Liver (tissue), 3 donors: Measurements from ENCODE around the gene CHD3.

Experiments used
- CTCF ChIP-seq: fragments of 150-350 bp; IDR thresholded peaks from 2 replicates; pipeline ENCODE4 v1.5.1; 2017; ENCODE audit warnings: improper control_type of control experiment, low read depth, low read length; ENCODE audit not compliant: missing input control
- EGR1 ChIP-seq, 2 donors: IDR thresholded peaks; 2 replicates each; pipeline ENCODE4 v1.6.1; 2016 to 2018; ENCODE audit warnings: antibody characterized with exemption in 2 of 2, low read depth in 2 of 2
- GABPA ChIP-seq, 2 donors: IDR thresholded peaks in 1 of 2; conservative IDR thresholded peaks in 1 of 2; 2 replicates each; pipeline ENCODE4 v1.6.1; 2016; ENCODE audit warnings: antibody characterized with exemption in 2 of 2, mild to moderate bottlenecking in 1 of 2, moderate library complexity in 1 of 2
- RAD21 ChIP-seq, 2 donors: IDR thresholded peaks; 2 replicates each; pipeline ENCODE4 v1.6.1; 2016; ENCODE audit warnings: antibody characterized with exemption in 2 of 2, mild to moderate bottlenecking in 2 of 2
- REST ChIP-seq: IDR thresholded peaks from 2 replicates; pipeline ENCODE4 v1.6.1; 2016; ENCODE audit warnings: antibody characterized with exemption, mild to moderate bottlenecking
- RXRA ChIP-seq, 2 donors: IDR thresholded peaks; 2 replicates each; pipeline ENCODE4 v1.6.1; 2017 to 2018; ENCODE audit warnings: antibody characterized with exemption in 2 of 2, mild to moderate bottlenecking in 1 of 2
- SP1 ChIP-seq: IDR thresholded peaks from 2 replicates; pipeline ENCODE4 v1.6.1; 2018; ENCODE audit warnings: antibody characterized with exemption, mild to moderate bottlenecking
- TAF1 ChIP-seq: conservative IDR thresholded peaks from 2 replicates; pipeline ENCODE4 v1.6.1; 2016; ENCODE audit warnings: antibody characterized with exemption, mild to moderate bottlenecking
- YY1 ChIP-seq: IDR thresholded peaks from 2 replicates; pipeline ENCODE4 v1.6.1; 2016; ENCODE audit warnings: antibody characterized with exemption, mild to moderate bottlenecking
- donor health status: healthy.
- donor health status: healthy.

- TF ChIP-seq CTCF, result no peak
- TF ChIP-seq SP1, result no peak
- no peak for TF ChIP-seq RXRA (IDR thresholded peaks at IDR 0.05)
- no peak for TF ChIP-seq REST
- TF ChIP-seq RAD21 (IDR thresholded peaks at IDR 0.05), result no peak
- TF ChIP-seq TAF1, result no peak
- no peak for TF ChIP-seq GABPA (IDR thresholded peaks at IDR 0.05 in 1 of 2, conservative IDR thresholded peaks at IDR 0.05 in 1 of 2)
- TF ChIP-seq YY1, result no peak
- no peak for TF ChIP-seq EGR1 (IDR thresholded peaks at IDR 0.05; ENCODE audit: low read depth in 2 of 2)
These were observed 51.4 kb downstream of the CHD3 start for GRCh38 chr17:7940034-7940433.
